Measurements from ENCODE around the gene RABEP2.
"Not testable (repeated sequence)": the region's sequence is repeated elsewhere in the genome, so short reads cannot be mapped to it uniquely, and the experiment has no call there.

The RABEP2 gene

GRCh38 chr16:28891964-28892890, 32.8 kb downstream of the RABEP2 start:
- Histone ChIP-seq H3K27ac (ENCODE audit: low read depth, low read length) (no peak overlapping the region), H3K79me2 (ENCODE audit: control insufficient read depth, insufficient read depth, low read length, unreplicated experiment) (no peaks in the 10 kb centered on the region), H3K36me3 (ENCODE audit: insufficient read depth, low read length) (no peaks in the 10 kb centered on the region), H3K27me3 (ENCODE audit: insufficient read depth, low read length) (no peaks in the 10 kb centered on the region), H2AFZ (ENCODE audit: low read length, unreplicated experiment) (no peak overlapping the region), H3K4me1 (ENCODE audit: control insufficient read depth, insufficient read depth, low read length, unreplicated experiment) (no peaks in the 10 kb centered on the region), H3K4me3 (ENCODE audit: low read depth, low read length) (no peak overlapping the region)

DNA sequence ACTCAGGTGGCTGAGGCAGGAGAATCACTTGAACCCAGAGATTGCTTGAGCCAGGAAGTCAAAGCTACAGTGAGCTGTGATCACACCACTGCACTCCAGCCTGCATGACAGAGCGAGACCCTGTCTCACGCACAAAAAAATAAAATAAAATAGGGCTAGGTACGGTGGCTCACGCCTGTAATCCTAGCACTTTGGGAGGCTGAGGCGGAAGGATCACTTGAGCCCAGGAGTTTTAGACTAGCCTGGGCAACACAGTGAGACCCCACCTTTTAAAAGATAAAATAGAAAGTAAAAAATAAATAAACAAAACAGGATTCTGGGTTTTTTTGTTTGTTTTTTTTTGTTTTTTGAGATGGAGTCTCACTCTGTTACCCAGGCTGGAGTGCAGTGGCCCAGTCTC, 34.7 kb downstream of the RABEP2 start:
- H3K27me3 ChIP-seq (ENCODE audit: insufficient read depth, low read length); H3K27ac ChIP-seq (ENCODE audit: low read depth, low read length); H3K79me2 ChIP-seq (ENCODE audit: control insufficient read depth, insufficient read depth, low read length, unreplicated experiment); H3K36me3 ChIP-seq (ENCODE audit: insufficient read depth, low read length); H3K4me3 ChIP-seq (ENCODE audit: low read depth, low read length); H3K4me1 ChIP-seq (ENCODE audit: control insufficient read depth, insufficient read depth, low read length, unreplicated experiment); H2AFZ ChIP-seq (ENCODE audit: low read length, unreplicated experiment): not testable (repeated sequence)

- Histone ChIP-seq H3K27me3 (ENCODE audit: insufficient read depth, low read length) (no peaks in the 10 kb centered on the region), H3K4me1 (ENCODE audit: control insufficient read depth, insufficient read depth, low read length, unreplicated experiment) (no peaks in the 10 kb centered on the region), H3K4me3 (ENCODE audit: low read depth, low read length) (no peak overlapping the region), H2AFZ (ENCODE audit: low read length, unreplicated experiment) (no peak overlapping the region), H3K27ac (ENCODE audit: low read depth, low read length) (no peak overlapping the region), H3K36me3 (ENCODE audit: insufficient read depth, low read length) (no peaks in the 10 kb centered on the region), H3K79me2 (ENCODE audit: control insufficient read depth, insufficient read depth, low read length, unreplicated experiment) (no peaks in the 10 kb centered on the region)
Measured at GRCh38 chr16:28886945-28887344, 38.1 kb downstream of the RABEP2 start.

GRCh38 chr16:28884045-28884444, 41.0 kb downstream of the RABEP2 start:
- H3K27me3 ChIP-seq (ENCODE audit: insufficient read depth, low read length): no peaks in the 10 kb centered on the region
- H3K79me2 ChIP-seq (ENCODE audit: control insufficient read depth, insufficient read depth, low read length, unreplicated experiment): peaks cover under 1% of the 10 kb centered on the region
- no peak overlapping the region for H3K4me3 ChIP-seq (ENCODE audit: low read depth, low read length)
- H3K27ac ChIP-seq (ENCODE audit: low read depth, low read length): no peak overlapping the region
- no peaks in the 10 kb centered on the region for H3K36me3 ChIP-seq (ENCODE audit: insufficient read depth, low read length)
- H3K4me1 ChIP-seq (ENCODE audit: control insufficient read depth, insufficient read depth, low read length, unreplicated experiment): no peaks in the 10 kb centered on the region
- H2AFZ ChIP-seq (ENCODE audit: low read length, unreplicated experiment): no peak overlapping the region

DNA sequence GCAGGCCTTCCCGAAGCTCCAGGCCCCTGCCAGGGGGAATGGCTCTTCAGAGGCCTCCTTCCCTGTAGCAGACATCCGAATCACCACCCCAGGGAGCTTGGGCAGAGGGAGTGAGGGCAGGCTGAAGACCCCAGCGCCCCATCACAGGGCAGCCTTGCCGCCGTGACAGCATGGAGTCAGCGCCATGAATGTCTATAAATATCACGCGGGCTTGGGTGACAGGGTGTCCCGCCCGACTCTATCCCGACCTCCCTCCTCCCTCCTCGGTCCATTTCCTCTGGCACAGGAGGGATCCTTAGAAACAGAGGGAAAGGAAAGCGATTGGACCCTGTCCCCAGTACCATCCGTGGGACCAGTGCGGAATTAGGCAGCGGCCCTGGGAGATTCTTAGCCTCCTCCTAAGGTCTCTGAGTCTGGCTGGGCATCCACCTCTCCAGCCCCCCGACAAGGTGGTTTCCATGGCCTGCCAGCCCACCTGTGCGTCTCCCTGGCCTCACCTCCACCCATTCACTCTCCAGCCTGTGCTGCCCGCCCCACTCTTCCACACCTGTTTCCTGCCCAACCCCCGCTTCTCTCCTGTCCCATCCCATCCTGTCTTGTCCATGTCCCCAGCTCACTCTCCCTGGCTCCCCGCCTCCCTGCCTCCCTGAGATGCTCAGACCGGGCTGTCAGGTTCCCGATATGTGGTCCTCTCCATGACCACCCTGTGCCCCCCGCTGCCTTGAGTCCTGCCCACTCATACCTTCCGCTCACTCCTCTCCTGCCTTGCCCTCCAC, 41.6 kb downstream of the RABEP2 start:
- H3K27ac ChIP-seq (ENCODE audit: low read depth, low read length): no peak overlapping the region
- H3K4me3 ChIP-seq (ENCODE audit: low read depth, low read length): no peak overlapping the region
- H3K79me2 ChIP-seq (ENCODE audit: control insufficient read depth, insufficient read depth, low read length, unreplicated experiment): peaks cover 2% of the 10 kb centered on the region
- H3K4me1 ChIP-seq (ENCODE audit: control insufficient read depth, insufficient read depth, low read length, unreplicated experiment): no peaks in the 10 kb centered on the region
- H3K27me3 ChIP-seq (ENCODE audit: insufficient read depth, low read length): no peaks in the 10 kb centered on the region
- H2AFZ ChIP-seq (ENCODE audit: low read length, unreplicated experiment): no peak overlapping the region
- no peaks in the 10 kb centered on the region for H3K36me3 ChIP-seq (ENCODE audit: insufficient read depth, low read length)

DNA sequence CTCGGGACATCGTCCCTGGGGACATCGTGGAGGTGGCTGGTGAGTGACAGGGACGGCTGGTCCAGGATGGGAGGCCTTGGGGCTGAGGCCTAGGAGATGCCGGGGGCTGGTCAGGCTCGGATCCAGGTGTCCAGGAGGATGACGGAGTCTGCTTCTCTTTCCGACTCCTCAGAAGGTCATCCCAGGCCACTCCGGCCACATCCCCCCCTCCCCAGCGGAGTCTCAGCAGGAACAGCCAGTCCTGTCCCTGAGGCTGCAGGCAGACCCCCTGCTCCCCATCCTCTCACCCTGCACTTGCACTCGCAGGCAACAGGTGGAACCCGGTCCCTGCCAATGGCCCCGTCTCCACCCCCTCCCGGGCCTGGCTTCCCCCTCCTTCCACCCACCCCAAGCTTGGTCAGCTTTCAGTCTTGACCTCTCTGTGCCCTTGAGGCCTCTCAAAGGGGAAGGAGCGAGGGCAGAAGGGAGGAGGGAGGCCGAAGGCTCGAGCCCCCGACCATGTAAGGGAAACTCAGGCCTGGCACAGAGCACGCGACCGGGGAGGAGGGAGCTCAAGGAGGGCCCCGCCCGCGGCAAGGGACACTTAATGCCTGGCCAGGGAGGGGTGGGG, 42.4 kb downstream of the RABEP2 start:
- Histone ChIP-seq H3K27ac (ENCODE audit: low read depth, low read length) (no peak overlapping the region), H3K4me1 (ENCODE audit: control insufficient read depth, insufficient read depth, low read length, unreplicated experiment) (no peaks in the 10 kb centered on the region), H3K36me3 (ENCODE audit: insufficient read depth, low read length) (no peaks in the 10 kb centered on the region), H2AFZ (ENCODE audit: low read length, unreplicated experiment) (no peak overlapping the region), H3K79me2 (ENCODE audit: control insufficient read depth, insufficient read depth, low read length, unreplicated experiment) (peaks cover 2% of the 10 kb centered on the region), H3K4me3 (ENCODE audit: low read depth, low read length) (no peak overlapping the region), H3K27me3 (ENCODE audit: insufficient read depth, low read length) (no peaks in the 10 kb centered on the region)

GRCh38 chr16:28881565-28881964, 43.5 kb downstream of the RABEP2 start:
- H3K36me3 ChIP-seq (ENCODE audit: insufficient read depth, low read length); H3K27me3 ChIP-seq (ENCODE audit: insufficient read depth, low read length); H3K27ac ChIP-seq (ENCODE audit: low read depth, low read length); H2AFZ ChIP-seq (ENCODE audit: low read length, unreplicated experiment); H3K4me1 ChIP-seq (ENCODE audit: control insufficient read depth, insufficient read depth, low read length, unreplicated experiment); H3K4me3 ChIP-seq (ENCODE audit: low read depth, low read length); H3K79me2 ChIP-seq (ENCODE audit: control insufficient read depth, insufficient read depth, low read length, unreplicated experiment): not testable (repeated sequence)

GRCh38 chr16:28880955-28881354, 44.1 kb downstream of the RABEP2 start:
- peaks cover 2% of the 10 kb centered on the region for H3K79me2 ChIP-seq (ENCODE audit: control insufficient read depth, insufficient read depth, low read length, unreplicated experiment)
- H3K36me3 ChIP-seq (ENCODE audit: insufficient read depth, low read length): no peaks in the 10 kb centered on the region
- no peaks in the 10 kb centered on the region for H3K27me3 ChIP-seq (ENCODE audit: insufficient read depth, low read length)
- no peak overlapping the region for H3K27ac ChIP-seq (ENCODE audit: low read depth, low read length)
- peak overlapping the region; percentile 89; the same call in 1 of the 2 replicates for H3K4me3 ChIP-seq (ENCODE audit: low read depth, low read length)
- H3K4me1 ChIP-seq (ENCODE audit: control insufficient read depth, insufficient read depth, low read length, unreplicated experiment): no peaks in the 10 kb centered on the region
- H2AFZ ChIP-seq (ENCODE audit: low read length, unreplicated experiment): no peak overlapping the region

DNA sequence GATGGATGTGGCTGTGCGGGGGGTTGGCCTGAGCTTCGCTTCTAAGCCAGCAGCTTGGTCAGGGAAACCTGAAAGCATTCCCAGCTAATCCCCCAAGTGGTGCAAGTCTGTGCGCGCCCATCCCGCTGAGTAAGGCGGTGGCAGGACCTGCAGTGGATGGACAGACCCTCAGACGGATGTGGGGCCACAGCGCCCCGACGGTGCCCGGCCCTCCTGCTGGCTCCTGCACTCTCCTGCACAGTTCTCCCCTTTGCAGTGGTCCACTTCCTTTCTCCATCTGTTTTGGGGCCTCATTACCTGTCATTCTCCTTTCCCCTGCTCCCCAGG, 44.5 kb downstream of the RABEP2 start:
- peaks cover 2% of the 10 kb centered on the region for H3K79me2 ChIP-seq (ENCODE audit: control insufficient read depth, insufficient read depth, low read length, unreplicated experiment)
- H3K27me3 ChIP-seq (ENCODE audit: insufficient read depth, low read length): no peaks in the 10 kb centered on the region
- H3K4me3 ChIP-seq (ENCODE audit: low read depth, low read length): peak overlapping the region; percentile 89
- no peaks in the 10 kb centered on the region for H3K4me1 ChIP-seq (ENCODE audit: control insufficient read depth, insufficient read depth, low read length, unreplicated experiment)
- H3K27ac ChIP-seq (ENCODE audit: low read depth, low read length): no peak overlapping the region; the same call in 1 of the 2 replicates
- peak overlapping the region; percentile 76 for H2AFZ ChIP-seq (ENCODE audit: low read length, unreplicated experiment)
- no peaks in the 10 kb centered on the region for H3K36me3 ChIP-seq (ENCODE audit: insufficient read depth, low read length)

- Histone ChIP-seq H3K27ac (ENCODE audit: low read depth, low read length) (peak overlapping the region; percentile 41; the same call in 1 of the 2 replicates), H2AFZ (ENCODE audit: low read length, unreplicated experiment) (peak overlapping the region; percentile 76), H3K4me3 (ENCODE audit: low read depth, low read length) (peak overlapping the region; percentile 89), H3K4me1 (ENCODE audit: control insufficient read depth, insufficient read depth, low read length, unreplicated experiment) (no peaks in the 10 kb centered on the region), H3K36me3 (ENCODE audit: insufficient read depth, low read length) (no peaks in the 10 kb centered on the region), H3K79me2 (ENCODE audit: control insufficient read depth, insufficient read depth, low read length, unreplicated experiment) (peaks cover 2% of the 10 kb centered on the region), H3K27me3 (ENCODE audit: insufficient read depth, low read length) (no peaks in the 10 kb centered on the region)
Measured at GRCh38 chr16:28879841-28880588, 45.0 kb downstream of the RABEP2 start.

All from ACC112 (cell line).